ENCODE data around the gene KIFBP.

The KIFBP gene

GRCh38 chr10:69052736-69053135, 64.1 kb downstream of the KIFBP start:
- DNase-seq, result no peak

GRCh38 chr10:69055241-69055640, 66.6 kb downstream of the KIFBP start:
- no peak for DNase-seq

- DNase-seq, result no peak
These were observed 67.5 kb downstream of the KIFBP start for GRCh38 chr10:69056129-69056528.

- no peak for DNase-seq
These were observed 68.1 kb downstream of the KIFBP start for GRCh38 chr10:69056536-69057260.

GRCh38 chr10:69057261-69057950, 68.8 kb downstream of the KIFBP start:
- no peak for DNase-seq

- DNase-seq, result no peak
These were observed 69.3 kb downstream of the KIFBP start for GRCh38 chr10:69057951-69058297.

- DNase-seq, result no peak
These were observed 71.7 kb downstream of the KIFBP start for GRCh38 chr10:69060127-69060798.

GRCh38 chr10:69061305-69062161, 72.9 kb downstream of the KIFBP start:
- DNase-seq, result no peak

GRCh38 chr10:69062901-69063300, 74.3 kb downstream of the KIFBP start:
- no peak for DNase-seq

GRCh38 chr10:69064762-69065328, 76.2 kb downstream of the KIFBP start:
- DNase-seq, result no peak

- DNase-seq, result no peak
These were observed 77.1 kb downstream of the KIFBP start for GRCh38 chr10:69065406-69066361.

All from NCI-H1048 (cell line).